GM23338 (cell line): Measurements from ENCODE around the gene RNF114. TPM values are rescaled to one million over a fixed set of nuclear protein-coding genes. Genes with fewer than 3 reads are reported as not detected.

Experiments used
- ATAC-seq: fragments of 200-7000 bp; cut with Tn5 transposase; 3 replicates; pipeline ENCODE4 v1.9.1; 2020
- DNase-seq: peaks from one replicate; pipeline ENCODE4 v3.0.0-alpha.2; 2015; ENCODE audit warnings: low spot score
- H2AFZ ChIP-seq: fragments of 200-600 bp; sonication (generic); 2 replicates; pipeline ENCODE4 v1.8.0; 2016; ENCODE audit warnings: antibody characterized with exemption, mild to moderate bottlenecking, moderate library complexity
- H3F3A ChIP-seq: fragments of 200-600 bp; sonication (generic); replicated peaks from 2 replicates; pipeline ENCODE4 v1.8.0; 2017; ENCODE audit warnings: antibody characterized with exemption, mixed run types, low read depth
- H3K27ac ChIP-seq: fragments of 200-600 bp; sonication (generic); 2 replicates; pipeline ENCODE4 v1.6.1; 2016; ENCODE audit warnings: low read depth
- H3K27me3 ChIP-seq: fragments of 200-600 bp; sonication (generic); 2 replicates; pipeline ENCODE4 v1.8.0; 2016; ENCODE audit warnings: mild to moderate bottlenecking, mixed run types, moderate library complexity; ENCODE audit not compliant: insufficient read depth
- H3K36me3 ChIP-seq: fragments of 200-600 bp; sonication (generic); 2 replicates; pipeline ENCODE4 v1.8.0; 2016; ENCODE audit warnings: mild to moderate bottlenecking; ENCODE audit not compliant: insufficient read depth
- H3K4me1 ChIP-seq: fragments of 200-600 bp; sonication (generic); 2 replicates; pipeline ENCODE4 v1.8.0; 2016; ENCODE audit warnings: mild to moderate bottlenecking, moderate library complexity; ENCODE audit not compliant: insufficient read depth
- H3K4me2 ChIP-seq: fragments of 200-600 bp; sonication (generic); 2 replicates; pipeline ENCODE4 v1.7.1; 2017; ENCODE audit warnings: mixed run types
- H3K4me3 ChIP-seq: fragments of 200-600 bp; sonication (generic); 2 replicates; pipeline ENCODE4 v1.6.1; 2016; ENCODE audit warnings: mixed run types
- H3K79me2 ChIP-seq: fragments of 200-600 bp; sonication (generic); replicated peaks from 2 replicates; pipeline ENCODE4 v1.8.0; 2017; ENCODE audit warnings: mild to moderate bottlenecking; ENCODE audit not compliant: insufficient read depth
- H3K9me2 ChIP-seq: fragments of 200-600 bp; sonication (generic); 2 replicates; pipeline ENCODE4 v1.8.0; 2017; ENCODE audit not compliant: insufficient read depth
- H4K20me1 ChIP-seq: fragments of 200-600 bp; sonication (generic); replicated peaks from 2 replicates; pipeline ENCODE4 v1.8.0; 2017; ENCODE audit warnings: mild to moderate bottlenecking; ENCODE audit not compliant: insufficient read depth
- H3K27ac Mint-ChIP-seq: 2 replicates; pipeline ENCODE4 v1.8.0; 2020; ENCODE audit warnings: inconsistent platforms, mild to moderate bottlenecking, moderate library complexity, mixed read lengths
- H3K27me3 Mint-ChIP-seq: 3 replicates; pipeline ENCODE4 v1.8.0; 2022; ENCODE audit warnings: low read depth, mild to moderate bottlenecking, moderate library complexity, mixed read lengths, inconsistent platforms; ENCODE audit not compliant: insufficient read depth, poor library complexity
- H3K36me3 Mint-ChIP-seq: 3 replicates; pipeline ENCODE4 v1.8.0; 2021; ENCODE audit warnings: low read depth, mild to moderate bottlenecking, inconsistent platforms, moderate library complexity, mixed read lengths
- H3K4me1 Mint-ChIP-seq: 3 replicates; pipeline ENCODE4 v1.8.0; 2020; ENCODE audit warnings: mild to moderate bottlenecking, inconsistent platforms, mixed read lengths
- H3K4me3 Mint-ChIP-seq: 3 replicates; pipeline ENCODE4 v1.8.0; 2021; ENCODE audit warnings: moderate library complexity, mild to moderate bottlenecking, inconsistent platforms, mixed read lengths
- H3K9me3 Mint-ChIP-seq: 3 replicates; pipeline ENCODE4 v1.8.0; 2020; ENCODE audit warnings: moderate library complexity, mild to moderate bottlenecking, inconsistent platforms, mixed read lengths
- CREB1 ChIP-seq: fragments of 250-450 bp; sonication (Bioruptor Pico); IDR thresholded peaks from 2 replicates; pipeline ENCODE4 v1.5.0; 2020; ENCODE audit warnings: low read depth, mild to moderate bottlenecking, moderate library complexity
- CTCF ChIP-seq, 2 experiments: fragments of 200-600 bp in 1 of 2; sonication (generic) in 1 of 2; conservative IDR thresholded peaks; 2 replicates each; pipeline versions ENCODE4 v1.5.1 to v1.6.1; 2016 to 2017; ENCODE audit warnings: antibody characterized with exemption in 2 of 2, low read depth in 2 of 2, mild to moderate bottlenecking in 2 of 2, moderate library complexity in 1 of 2
- ETS1 ChIP-seq: IDR thresholded peaks from 2 replicates; pipeline ENCODE4 v1.6.1; 2016; ENCODE audit warnings: antibody characterized with exemption
- EZH2 ChIP-seq: fragments of 200-600 bp; sonication (generic); IDR thresholded peaks from one replicate; pipeline ENCODE4 v1.8.0; 2017; ENCODE audit warnings: antibody characterized with exemption, mild to moderate bottlenecking, low read depth; ENCODE audit not compliant: unreplicated experiment
- EZH2phosphoT487 ChIP-seq: fragments of 200-600 bp; sonication (generic); IDR thresholded peaks from one replicate; pipeline ENCODE4 v1.8.1; 2018; ENCODE audit warnings: antibody characterized with exemption; ENCODE audit not compliant: unreplicated experiment
- JUNB ChIP-seq: IDR thresholded peaks from one replicate; pipeline ENCODE4 v1.6.1; 2016; ENCODE audit warnings: antibody characterized with exemption; ENCODE audit not compliant: unreplicated experiment
- NANOG ChIP-seq: IDR thresholded peaks from 2 replicates; pipeline ENCODE4 v1.6.1; 2016; ENCODE audit warnings: antibody characterized with exemption, borderline replicate concordance
- POLR2AphosphoS5 ChIP-seq: IDR thresholded peaks from 2 replicates; pipeline ENCODE4 v1.6.1; 2016; ENCODE audit warnings: antibody characterized with exemption, low read depth
- REST ChIP-seq: IDR thresholded peaks from one replicate; pipeline ENCODE4 v1.6.1; 2018; ENCODE audit warnings: antibody characterized with exemption; ENCODE audit not compliant: unreplicated experiment
- STAT1 ChIP-seq: IDR thresholded peaks from one replicate; pipeline ENCODE4 v1.6.1; 2016; ENCODE audit warnings: antibody characterized with exemption; ENCODE audit not compliant: unreplicated experiment
- ZNF114 ChIP-seq: fragments of 250-450 bp; sonication (Bioruptor Pico); IDR thresholded peaks from 2 replicates; pipeline ENCODE4 v1.5.0; 2020; ENCODE audit warnings: mild to moderate bottlenecking, moderate library complexity
- ZNF331 ChIP-seq: fragments of 250-450 bp; sonication (Bioruptor Pico); IDR thresholded peaks from 2 replicates; pipeline ENCODE4 v1.5.0; 2020; ENCODE audit warnings: low read depth, mild to moderate bottlenecking, moderate library complexity
- ZNF462 ChIP-seq: fragments of 250-450 bp; sonication (Bioruptor Pico); IDR thresholded peaks from 2 replicates; pipeline ENCODE4 v1.5.0; 2020; ENCODE audit warnings: mild to moderate bottlenecking, moderate library complexity
- polyA plus RNA-seq: library from polyadenylated mRNA; unstranded; fragments of >200 nt; fragmentation: Nextera tagmentation; extraction: Ambion mirVana; gene quantifications from 2 replicates; pipeline ENCODE4 v1.2.1, GENCODE V29; 2016
- total RNA-seq: library from RNA; depleted of rRNA; stranded (reverse); fragments of >200 nt; shearing (Covaris generic); gene quantifications from 2 replicates; pipeline ENCODE4 v1.2.3, GENCODE V29; 2014

RNF114 gene
- total and polyA plus RNA-seq, 2 experiments from 2014 or later, result 155 to 279 TPM

DNA sequence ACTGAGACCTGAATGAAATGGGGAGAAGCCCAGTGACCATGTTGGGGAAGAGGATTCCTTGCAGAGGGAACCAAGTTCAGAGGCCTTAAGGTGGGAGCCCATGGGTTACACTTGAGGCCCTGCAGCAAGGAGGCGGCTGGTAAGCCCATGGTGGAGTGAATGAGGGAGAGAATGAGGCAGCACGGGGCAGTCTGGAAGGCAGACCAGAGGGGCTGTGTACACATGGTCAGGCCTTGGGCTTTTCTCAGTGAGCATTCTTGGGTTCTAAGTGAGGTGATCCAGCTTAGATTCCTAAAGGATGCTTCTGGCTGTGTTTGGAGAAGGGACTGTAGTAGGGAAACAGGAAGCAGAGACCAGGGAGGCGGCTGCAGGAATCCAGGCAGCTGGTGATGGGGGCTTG lies 19.0 kb downstream of the RNF114 start:
- H3K4me1 ChIP-seq, result no peaks in the 10 kb centered on the region
- H3F3A ChIP-seq, result 0 out of 2 replicates have a peak, but pooled peaks cover 3% of the 10 kb centered on the region
- H3K4me2 ChIP-seq, result no peak overlapping the region
- TF ChIP-seq ZNF462 (no peak), NANOG (no peak), ZNF114 (CRISPR knock-in tag) (no peak), ETS1 (no peak), EZH2 (no peak), EZH2phosphoT487 (no peak), REST (no peak), STAT1 (no peak), JUNB (no peak), CREB1 (CRISPR knock-in tag) (no peak), CTCF (conservative IDR thresholded peaks at IDR 0.05; ENCODE audit: low read depth in 2 of 2) (no peak), ZNF331 (CRISPR knock-in tag) (no peak), POLR2AphosphoS5 (no peak)
- no peaks in the 10 kb centered on the region for H3K27me3 ChIP-seq
- no peak overlapping the region for H3K27ac Mint-ChIP-seq
- H3K4me3 Mint-ChIP-seq, result no peak overlapping the region
- H3K4me3 ChIP-seq, result no peak overlapping the region
- no peak overlapping the region for H2AFZ ChIP-seq
- H3K9me3 Mint-ChIP-seq, result no peaks in the 10 kb centered on the region; the same call in 2 of the 3 replicates
- peaks cover 74% of the 10 kb centered on the region for H3K36me3 Mint-ChIP-seq
- H3K36me3 ChIP-seq, result peaks cover 23% of the 10 kb centered on the region
- H3K27ac ChIP-seq, result no peak overlapping the region
- no peaks in the 10 kb centered on the region for H3K9me2 ChIP-seq
- no peaks in the 10 kb centered on the region for H3K79me2 ChIP-seq
- peaks cover 8% of the 10 kb centered on the region for H4K20me1 ChIP-seq
- no peak for DNase-seq
- peaks cover 6% of the 10 kb centered on the region for H3K27me3 Mint-ChIP-seq
- ATAC-seq, result no peak
- no peaks in the 10 kb centered on the region for H3K4me1 Mint-ChIP-seq
